Parietal lobe (tissue), 1 donor: ENCODE data around the gene COTL1. TPM values are rescaled to one million over a fixed set of nuclear protein-coding genes. Genes with fewer than 3 reads are reported as not detected.

Experiments
- total RNA-seq: library from RNA; depleted of rRNA; stranded (reverse); fragments of >200 nt; gene quantifications from one replicate; pipeline ENCODE4 v1.2.3, GENCODE V29; 2014

COTL1 gene, protein sequence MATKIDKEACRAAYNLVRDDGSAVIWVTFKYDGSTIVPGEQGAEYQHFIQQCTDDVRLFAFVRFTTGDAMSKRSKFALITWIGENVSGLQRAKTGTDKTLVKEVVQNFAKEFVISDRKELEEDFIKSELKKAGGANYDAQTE
- 74.2 TPM for total RNA-seq

DNA sequence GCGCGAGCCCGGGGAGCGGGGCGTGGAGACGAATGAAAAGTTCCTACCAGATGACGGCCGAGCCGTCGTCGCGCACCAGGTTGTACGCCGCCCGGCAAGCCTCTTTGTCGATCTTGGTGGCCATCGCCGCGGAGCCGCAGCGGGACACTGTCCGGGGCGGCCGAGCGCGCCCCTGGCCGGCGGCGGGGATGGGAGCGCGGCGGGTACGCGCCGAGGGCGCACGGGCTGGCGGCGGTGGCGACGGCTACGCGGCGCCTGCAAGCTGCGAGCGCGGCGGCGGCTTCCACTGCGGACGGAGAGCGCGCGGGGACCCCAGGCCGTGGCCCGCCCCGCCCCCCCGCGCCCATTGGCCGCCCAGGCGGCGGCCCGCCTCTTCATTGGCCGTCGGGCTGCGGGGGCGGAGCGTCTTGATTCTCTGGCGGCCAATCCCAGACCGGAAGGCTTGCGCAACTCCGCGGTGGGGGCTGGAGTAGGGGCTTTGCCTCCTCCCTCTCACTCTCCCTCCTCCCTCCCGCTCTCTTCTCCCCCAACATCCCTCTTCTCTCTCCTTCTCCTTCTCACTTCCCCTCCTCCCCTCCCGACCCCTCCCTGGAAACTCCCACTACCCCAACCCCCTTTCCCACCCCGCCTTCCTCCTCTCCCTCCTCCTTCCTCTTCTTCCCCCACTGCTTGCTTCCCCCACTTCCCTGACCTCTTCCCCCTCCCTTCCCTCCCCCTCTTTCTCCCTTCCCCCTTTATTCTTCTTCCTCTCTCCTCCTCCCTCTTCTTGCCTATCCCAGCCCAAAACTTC lies at the start of gene COTL1:
Gene COTL1 (minus strand): TSS at position 288 of the 790 bp plus-strand sequence. CDS start 164 bp downstream, at position 124.

DNA sequence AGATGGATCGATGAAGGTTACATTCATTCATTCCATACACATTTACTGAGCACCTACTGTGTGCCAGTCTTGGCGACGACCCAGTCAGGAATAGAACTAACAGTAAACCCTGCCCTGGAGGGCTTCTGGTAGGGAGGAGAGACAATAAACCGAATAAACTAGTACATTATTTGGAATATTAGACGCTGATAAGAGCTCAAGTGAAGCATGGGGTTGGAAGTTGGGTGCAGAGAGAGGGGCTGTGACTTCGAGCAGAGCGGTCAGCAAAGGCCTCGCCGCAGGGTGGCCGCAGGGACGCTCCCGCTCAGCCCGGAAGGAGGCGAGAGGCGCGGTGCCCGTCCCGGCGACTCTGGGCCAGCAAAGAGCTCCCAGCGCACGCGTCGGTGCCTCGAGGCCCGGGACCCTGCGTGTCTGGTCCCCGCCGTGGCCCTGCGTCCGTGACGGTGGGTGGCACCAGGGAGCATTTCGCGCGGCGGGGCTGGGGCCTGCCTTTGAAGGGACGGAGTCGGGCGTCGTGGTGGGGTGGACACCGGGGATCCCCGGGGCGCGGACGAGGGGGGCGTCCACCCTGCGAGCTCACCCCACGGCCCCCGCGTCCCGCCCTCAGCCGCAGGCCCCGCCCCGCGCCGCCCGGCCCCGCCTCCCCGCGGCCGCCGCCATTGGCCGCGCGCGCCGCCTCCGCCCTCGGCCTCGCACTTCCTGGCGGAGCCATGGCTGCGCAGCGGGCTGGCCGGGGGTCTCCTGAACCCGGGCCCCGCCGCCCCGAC lies 30.1 kb upstream of the COTL1 start, which contains the start of gene KLHL36:
Gene KLHL36 (plus strand): TSS at position 684 of the 767 bp plus-strand sequence. CDS start 2,357 bp downstream, outside the sequence.

Other genes starting within 250 kb of the COTL1 start
- gene ATP2C2, start 249.5 kb downstream of the COTL1 start, total RNA-seq = 15.0 TPM
- 32.6 TPM for gene MEAK7, start 113.4 kb downstream of the COTL1 start, total RNA-seq
- gene KLHL36, start 30.4 kb upstream of the COTL1 start, total RNA-seq = 74.8 TPM
- 85.1 TPM for gene USP10, start 81.9 kb upstream of the COTL1 start, total RNA-seq
- 1.6 TPM for gene CRISPLD2, start 201.9 kb upstream of the COTL1 start, total RNA-seq